Stimulated activated CD8-positive, alpha-beta memory T cell treated with anti-CD3 and anti-CD28 coated beads, Interleukin-7, amount 100 ng/mL, for 4 hours (primary cell): ENCODE results near the gene B3GNT8.
A peak's percentile ranks its signal among the peaks of the same experiment; 100 is the strongest.
"Not testable (repeated sequence)": the region's sequence is repeated elsewhere in the genome, so short reads cannot be mapped to it uniquely, and the experiment has no call there.

Source experiments
- DNase-seq, 2 donors: peaks; one replicate each; pipeline ENCODE4 v3.0.0-alpha.2; 2020; ENCODE audit warnings: low read depth in 2 of 2

The B3GNT8 gene

DNA sequence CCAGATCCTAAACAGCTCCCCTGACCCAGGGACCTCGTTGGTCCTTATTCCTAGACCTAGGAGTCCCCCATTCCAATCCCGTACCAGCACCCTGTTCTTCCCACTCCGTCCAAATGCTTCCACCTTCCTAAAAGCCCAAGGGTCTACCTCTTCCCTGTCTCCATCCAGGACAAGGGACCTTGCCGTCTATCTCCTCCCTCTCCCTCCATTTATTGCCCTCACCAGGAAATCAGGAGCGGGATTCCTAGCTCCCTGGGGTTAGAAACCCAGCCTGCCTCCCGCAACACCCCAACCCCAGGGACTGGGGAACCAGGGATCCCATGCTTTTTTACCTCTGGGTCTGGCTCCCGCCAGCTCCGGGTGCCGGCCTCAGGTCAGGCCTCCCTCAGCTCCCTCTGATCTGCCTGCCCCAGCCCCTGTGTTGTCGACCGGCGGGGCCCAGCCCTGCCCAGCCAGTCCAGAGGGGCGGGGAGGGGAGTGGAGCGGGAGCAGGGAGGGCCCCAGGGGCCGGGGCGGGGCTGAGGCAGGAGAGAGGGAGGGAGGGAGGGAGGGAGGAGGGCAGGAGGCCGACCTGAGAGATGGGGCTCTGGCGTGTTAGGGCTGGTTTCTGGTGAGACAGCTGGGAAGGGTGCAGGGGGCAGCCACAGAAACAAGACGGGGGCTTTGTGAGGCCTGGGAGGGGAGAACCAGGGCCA, at the start of gene B3GNT8:
Gene B3GNT8, minus strand, starts transcription at position 423 of the 695 bp plus-strand sequence. CDS start 596 bp downstream, outside the sequence.
- peak in 1 of 2 donors; percentile 31 for DNase-seq

- no peak for DNase-seq
These were observed 49.4 kb upstream of the B3GNT8 start for GRCh38 chr19:41476583-41476982.

- not testable (repeated sequence) for DNase-seq
These were observed 36.4 kb upstream of the B3GNT8 start for GRCh38 chr19:41463257-41464256.

DNA sequence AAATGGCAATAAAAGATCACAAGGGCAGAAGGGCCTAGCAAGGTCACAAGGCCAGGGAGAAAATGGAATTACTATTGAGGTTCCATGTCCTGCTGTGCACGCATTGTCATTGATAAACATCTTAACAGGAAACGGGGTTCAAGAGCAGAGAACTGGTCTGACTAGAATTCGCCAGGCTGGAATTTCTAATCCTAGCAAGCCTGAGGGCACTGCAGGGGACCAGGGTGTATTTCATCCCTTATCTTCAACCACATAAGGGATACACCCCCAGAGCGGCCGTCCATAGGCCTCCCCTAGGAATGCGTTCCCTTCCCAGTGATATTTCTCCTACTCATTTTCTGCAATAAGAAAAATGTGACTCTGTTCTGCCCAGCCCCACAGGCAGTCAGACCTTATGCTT, 35.3 kb upstream of the B3GNT8 start:
- no peak for DNase-seq

- no peak for DNase-seq
These were observed 30.1 kb upstream of the B3GNT8 start for GRCh38 chr19:41457241-41457640.

DNA sequence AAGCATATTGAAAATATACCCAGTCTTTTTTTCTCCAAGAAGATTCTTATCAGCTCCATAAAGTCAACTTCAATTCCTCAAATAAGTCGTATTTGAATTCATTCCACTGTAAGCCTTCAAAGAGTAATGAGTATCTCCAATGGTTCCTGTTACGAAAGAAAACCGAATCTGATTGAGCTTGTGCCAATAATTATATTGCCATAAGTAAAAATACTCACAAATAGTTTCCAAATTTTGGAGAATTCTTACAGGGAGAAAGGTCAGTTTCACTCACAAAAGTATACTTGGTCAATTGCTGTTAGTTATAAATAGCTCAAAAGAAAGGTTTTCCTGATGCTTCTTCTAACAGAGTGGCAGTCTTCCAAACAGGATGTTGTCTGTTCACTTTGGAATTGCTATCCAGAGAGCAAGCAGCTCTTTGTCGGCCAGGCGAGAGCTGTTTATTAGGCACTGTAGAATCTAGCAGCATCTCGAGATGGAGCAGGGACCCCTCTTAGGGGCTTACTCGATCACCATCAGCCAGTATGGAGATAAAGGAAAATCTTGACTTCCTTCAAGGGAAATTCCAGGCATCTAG, 29.3 kb upstream of the B3GNT8 start:
- DNase-seq: no peak

DNA sequence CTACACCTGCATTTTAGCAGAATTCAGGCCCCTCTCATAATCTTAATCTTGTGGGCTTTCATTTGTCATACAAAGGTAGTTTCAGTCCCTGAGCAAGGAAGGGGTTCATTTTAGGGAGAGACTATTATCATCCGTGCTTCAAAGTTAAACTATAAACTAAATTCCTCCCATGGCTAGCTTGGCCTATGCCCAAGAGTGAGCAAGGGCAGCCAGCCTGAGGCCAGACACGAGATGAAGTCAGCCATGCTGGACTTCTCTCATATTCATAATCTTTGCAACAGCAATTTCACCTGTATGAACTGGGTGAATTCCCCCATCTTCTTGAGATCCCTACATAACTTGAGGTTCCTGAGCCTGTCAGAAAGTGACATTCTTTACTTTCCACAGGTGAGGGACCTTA, 28.8 kb upstream of the B3GNT8 start:
- DNase-seq: no peak

- no peak for DNase-seq
These were observed 25.6 kb upstream of the B3GNT8 start for GRCh38 chr19:41452584-41453275.

GRCh38 chr19:41449865-41450178, 22.6 kb upstream of the B3GNT8 start:
- DNase-seq: no peak

- DNase-seq: peak; percentile 40 to 54
These were observed 22.1 kb upstream of the B3GNT8 start for GRCh38 chr19:41449079-41449864.

GRCh38 chr19:41447732-41448332, 20.7 kb upstream of the B3GNT8 start:
- no peak for DNase-seq

GRCh38 chr19:41445575-41445974, 18.4 kb upstream of the B3GNT8 start:
- no peak for DNase-seq

GRCh38 chr19:41443813-41444455, 16.8 kb upstream of the B3GNT8 start:
- no peak for DNase-seq

GRCh38 chr19:41442473-41443355, 15.5 kb upstream of the B3GNT8 start, which contains the start of gene ERICH4:
Gene ERICH4, plus strand, starts transcription at chr19:41443156. Its CDS starts 14 bp downstream, at chr19:41443170.
- no peak for DNase-seq

DNA sequence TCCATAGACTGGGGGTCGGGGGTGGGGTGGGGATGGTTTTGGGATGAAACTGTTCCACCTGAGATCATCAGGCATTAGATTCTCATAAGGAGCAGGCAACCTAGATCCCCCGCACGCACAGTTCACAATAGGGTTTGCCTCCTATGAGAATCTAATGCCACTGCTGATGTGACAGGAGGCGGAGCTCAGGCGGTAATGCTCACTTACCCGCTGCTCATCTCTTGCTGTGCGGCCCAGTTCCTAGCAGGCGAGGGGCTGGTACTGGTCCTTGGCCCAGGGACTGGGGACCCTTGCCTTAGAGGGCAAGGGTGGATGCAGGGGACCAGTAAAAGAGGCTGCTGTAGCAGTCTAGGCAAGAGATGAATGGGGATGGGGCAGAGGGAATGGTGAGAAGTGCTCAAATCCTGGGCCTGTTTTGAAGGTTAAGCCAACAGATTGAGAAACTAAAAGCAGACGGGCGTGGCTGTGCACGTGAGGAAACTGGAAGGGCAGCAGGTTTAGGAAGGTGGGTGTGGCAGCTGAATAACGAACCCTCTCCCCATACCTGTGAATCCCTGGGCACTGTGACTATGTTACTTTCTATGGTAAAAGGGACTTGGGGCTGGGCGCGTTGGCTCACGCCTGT, 14.3 kb upstream of the B3GNT8 start:
- no peak for DNase-seq

DNA sequence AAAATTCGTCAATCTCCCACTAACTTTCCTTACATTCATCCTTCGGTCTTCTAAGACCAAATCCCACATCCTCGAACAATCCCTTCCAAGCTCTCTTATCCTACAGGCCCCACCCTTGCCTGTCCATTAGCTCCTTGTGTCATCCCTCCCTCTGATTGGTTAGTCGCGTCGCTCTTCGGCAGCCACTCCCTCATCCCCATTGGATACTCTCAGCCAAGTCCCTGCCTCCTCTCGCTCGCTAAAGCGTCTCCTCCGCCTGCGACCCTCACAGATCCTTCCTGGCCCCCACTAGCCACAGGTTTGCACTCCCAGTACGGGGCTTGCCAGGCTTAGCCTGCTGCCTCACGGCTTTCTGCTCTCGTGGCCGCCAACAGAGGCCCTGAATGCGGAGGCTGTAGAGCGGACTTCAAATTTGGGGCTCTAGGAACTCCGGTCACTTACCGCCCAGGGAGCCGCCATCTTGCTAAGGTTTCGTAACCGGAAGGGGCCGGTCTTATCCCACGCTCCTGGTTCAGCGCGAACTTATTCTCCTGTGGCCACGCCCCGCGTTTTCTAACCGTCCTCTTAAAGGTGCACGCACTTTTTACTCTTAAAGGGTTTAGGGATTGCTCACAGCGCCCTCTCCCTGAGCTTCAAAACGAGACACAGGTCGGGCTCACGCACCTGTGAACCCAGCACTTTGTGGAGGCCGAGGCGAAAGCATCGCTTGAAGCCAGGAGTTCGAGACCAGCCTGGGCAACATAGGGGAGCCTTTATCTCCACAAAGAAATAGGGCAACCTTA, 12.5 kb upstream of the B3GNT8 start, which contains the start of gene DMAC2:
Gene DMAC2, minus strand, starts transcription at position 472 of the 782 bp plus-strand sequence. Its CDS starts 13 bp downstream, at position 459.
- peak; percentile 92 to 97 for DNase-seq

DNA sequence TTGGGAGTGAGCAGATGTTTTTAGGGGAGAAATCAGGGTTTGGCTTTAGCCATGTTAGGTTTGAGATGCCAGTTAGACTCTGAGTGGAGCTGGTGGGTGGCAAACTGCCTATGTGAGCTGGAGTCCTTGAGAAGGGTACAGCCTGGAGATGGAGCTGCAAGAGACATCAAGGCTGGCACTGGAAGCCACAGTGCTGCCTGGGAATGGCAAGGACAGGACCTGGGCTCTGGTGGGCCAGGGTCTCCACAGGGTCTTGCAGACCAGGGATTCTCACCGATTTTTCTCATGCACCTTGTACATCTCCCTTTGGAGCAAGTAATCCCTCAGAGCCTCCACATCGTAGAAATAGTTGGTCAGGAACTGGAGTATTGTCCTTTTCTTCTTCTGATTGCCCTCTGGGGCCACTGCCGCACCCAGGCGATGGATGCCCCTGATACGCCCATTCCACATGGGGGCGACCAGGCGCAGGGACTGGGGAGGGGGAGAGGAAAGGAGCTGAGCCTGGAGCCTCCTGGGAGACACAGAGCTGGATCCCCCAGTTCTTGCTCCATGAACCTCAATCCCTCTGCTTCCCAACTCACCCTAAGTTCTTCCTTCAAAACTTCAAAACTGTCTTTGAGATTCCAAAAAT, 10.9 kb upstream of the B3GNT8 start:
- DNase-seq: no peak
